Duodenal mucosa (tissue), 2 donors: ENCODE data around the gene TAF10.

Source experiments
- H3K27ac ChIP-seq: one replicate; pipeline ENCODE4 v1.7.0; 2013; ENCODE audit warnings: low read depth, low read length
- H3K27me3 ChIP-seq, 2 donors: one replicate each; pipeline ENCODE4 v1.7.0; 2013; ENCODE audit warnings: low read length in 2 of 2, control low read depth in 1 of 2; ENCODE audit not compliant: insufficient read depth in 2 of 2, control insufficient read depth in 1 of 2
- H3K36me3 ChIP-seq, 2 donors: one replicate each; pipeline ENCODE4 v1.7.0; 2013; ENCODE audit warnings: low read length in 2 of 2, control low read depth in 1 of 2; ENCODE audit not compliant: insufficient read depth in 2 of 2, control insufficient read depth in 1 of 2
- H3K4me1 ChIP-seq, 2 donors: one replicate each; pipeline ENCODE4 v1.7.0; 2013; ENCODE audit warnings: low read length in 2 of 2, control low read depth in 1 of 2; ENCODE audit not compliant: insufficient read depth in 2 of 2, control insufficient read depth in 1 of 2
- H3K4me3 ChIP-seq, 2 donors: one replicate each; pipeline ENCODE4 v1.7.0; 2013; ENCODE audit warnings: low read length in 2 of 2, low read depth in 1 of 2
- H3K9ac ChIP-seq, 2 donors: one replicate each; pipeline ENCODE4 v1.7.0; 2013; ENCODE audit warnings: low read length in 2 of 2, low read depth in 1 of 2
- H3K9me3 ChIP-seq, 2 donors: one replicate each; pipeline ENCODE4 v1.7.0; 2013; ENCODE audit warnings: low read length in 2 of 2, control low read depth in 1 of 2; ENCODE audit not compliant: control insufficient read depth in 1 of 2

The TAF10 gene

GRCh38 chr11:6653656-6654055 is 41.6 kb upstream of the TAF10 start:
- Histone ChIP-seq H3K36me3 (no peaks in the 10 kb centered on the region), H3K27me3 (peaks cover 38 to 43% of the 10 kb centered on the region in 2 donors), H3K27ac (no peak overlapping the region), H3K9me3 (no peaks in the 10 kb centered on the region), H3K4me1 (no peaks in the 10 kb centered on the region), H3K9ac (no peak overlapping the region), H3K4me3 (no peak overlapping the region)

- Histone ChIP-seq H3K4me1 (peaks cover 0 to 1% of the 10 kb centered on the region in 2 donors), H3K9me3 (no peaks in the 10 kb centered on the region), H3K9ac (no peak overlapping the region), H3K27me3 (peaks cover 38 to 45% of the 10 kb centered on the region in 2 donors), H3K27ac (no peak overlapping the region), H3K4me3 (no peak overlapping the region), H3K36me3 (no peaks in the 10 kb centered on the region)
Observed at GRCh38 chr11:6653097-6653496, 41.1 kb upstream of the TAF10 start.

DNA sequence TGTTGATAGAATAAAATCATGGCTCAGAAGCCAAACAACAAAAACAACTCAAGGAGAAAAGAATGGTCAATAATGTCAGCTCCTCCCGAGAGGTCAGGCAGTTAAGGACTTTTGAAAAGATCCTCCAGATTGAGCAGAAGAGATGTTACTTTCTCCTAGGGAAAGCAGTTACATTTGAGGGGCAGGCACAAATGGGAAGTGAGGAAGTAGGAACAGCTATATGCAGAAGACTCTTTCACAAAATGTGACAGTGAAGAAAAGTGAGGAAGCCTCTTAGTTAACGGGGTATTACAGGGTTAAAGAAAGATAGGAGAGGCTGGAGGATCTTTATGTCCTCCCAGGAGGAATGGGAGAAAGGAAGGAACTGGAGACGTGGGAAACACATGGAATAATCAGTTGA is 40.2 kb upstream of the TAF10 start:
- H3K4me3 ChIP-seq: no peak overlapping the region

GRCh38 chr11:6650980-6651379 is 39.0 kb upstream of the TAF10 start:
- Histone ChIP-seq H3K4me3 (no peak overlapping the region), H3K9me3 (no peaks in the 10 kb centered on the region), H3K36me3 (no peaks in the 10 kb centered on the region), H3K27ac (no peak overlapping the region), H3K27me3 (peaks cover 20 to 38% of the 10 kb centered on the region in 2 donors), H3K4me1 (peaks cover 10 to 22% of the 10 kb centered on the region in 2 donors), H3K9ac (no peak overlapping the region)

More for the DNA sequence above, 40.2 kb upstream of the TAF10 start:
- no peaks in the 10 kb centered on the region for H3K9me3 ChIP-seq
- no peak overlapping the region for H3K27ac ChIP-seq
- H3K4me1 ChIP-seq: peaks cover 2 to 10% of the 10 kb centered on the region in 2 donors
- H3K9ac ChIP-seq: no peak overlapping the region
- peaks cover 32 to 46% of the 10 kb centered on the region in 2 donors for H3K27me3 ChIP-seq
- H3K36me3 ChIP-seq: no peaks in the 10 kb centered on the region

DNA sequence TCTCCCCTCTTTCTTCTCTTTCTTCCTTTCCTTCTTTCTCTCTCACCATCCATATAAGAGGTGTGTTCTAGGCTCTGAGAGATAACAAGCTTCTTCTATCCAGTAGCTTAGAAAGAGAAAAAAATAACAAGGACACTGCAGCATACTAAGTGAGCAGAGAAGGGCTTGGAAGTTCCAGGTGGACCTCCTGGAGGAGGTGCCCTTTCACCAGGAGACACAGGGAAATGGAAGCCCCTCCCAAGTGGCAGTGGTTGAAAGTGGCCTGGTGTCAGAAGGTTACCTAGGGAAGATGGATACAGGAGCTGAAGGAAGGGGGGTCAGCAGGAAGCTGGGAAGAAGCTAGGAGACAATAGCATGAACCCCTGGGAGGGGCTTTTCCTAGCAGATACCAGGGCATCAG is 38.1 kb upstream of the TAF10 start:
- peaks cover 19 to 36% of the 10 kb centered on the region in 2 donors for H3K27me3 ChIP-seq
- no peak overlapping the region for H3K4me3 ChIP-seq
- H3K4me1 ChIP-seq: peaks cover 10 to 26% of the 10 kb centered on the region in 2 donors
- no peak overlapping the region for H3K27ac ChIP-seq
- H3K9ac ChIP-seq: no peak overlapping the region
- H3K9me3 ChIP-seq: no peaks in the 10 kb centered on the region
- H3K36me3 ChIP-seq: no peaks in the 10 kb centered on the region

DNA sequence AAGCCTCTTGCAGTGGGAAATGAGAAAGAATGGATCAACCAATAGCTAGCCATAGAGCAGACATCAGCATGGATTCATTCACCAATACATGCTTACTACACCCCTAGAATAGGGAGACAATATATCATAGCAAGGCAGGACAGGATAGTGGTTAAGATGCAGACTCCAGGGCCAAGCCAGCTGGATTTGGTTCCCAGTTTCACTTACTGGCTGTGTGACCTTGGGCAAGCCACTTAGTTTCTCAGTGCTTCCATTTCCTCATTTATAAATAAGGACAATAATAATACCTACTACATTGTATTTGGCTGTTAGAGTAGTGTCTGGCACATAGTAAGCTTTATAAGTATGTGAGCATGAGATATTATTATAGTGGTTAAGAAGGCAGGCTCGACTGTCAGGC is 36.5 kb upstream of the TAF10 start:
- no peaks in the 10 kb centered on the region for H3K9me3 ChIP-seq
- H3K4me3 ChIP-seq: no peak overlapping the region
- peaks cover 10 to 26% of the 10 kb centered on the region in 2 donors for H3K4me1 ChIP-seq
- H3K27ac ChIP-seq: no peak overlapping the region
- H3K36me3 ChIP-seq: no peaks in the 10 kb centered on the region
- H3K9ac ChIP-seq: no peak overlapping the region
- peaks cover 9 to 25% of the 10 kb centered on the region in 2 donors for H3K27me3 ChIP-seq

DNA sequence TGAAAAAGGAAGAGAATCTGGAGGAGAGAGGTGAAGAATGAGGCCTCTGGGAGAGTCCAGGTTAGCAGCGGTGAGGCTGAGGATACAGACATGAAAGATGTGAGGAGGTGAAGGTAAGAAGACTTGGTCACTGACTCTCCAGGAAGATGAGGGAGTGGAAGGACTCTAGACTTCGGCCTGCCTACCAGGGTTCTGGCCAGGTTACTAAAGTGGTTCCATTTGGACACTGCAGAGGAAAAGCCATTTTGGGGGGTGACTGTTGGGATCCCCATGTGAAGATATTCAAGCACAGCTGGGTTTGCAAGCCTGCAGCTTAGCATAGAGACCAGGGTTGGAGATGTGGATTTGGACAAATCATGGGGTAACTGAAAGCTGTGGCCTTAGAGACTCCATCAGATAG is 35.8 kb upstream of the TAF10 start:
- Histone ChIP-seq H3K36me3 (no peaks in the 10 kb centered on the region), H3K9ac (no peak overlapping the region), H3K4me3 (no peak overlapping the region), H3K27me3 (peaks cover 9 to 21% of the 10 kb centered on the region in 2 donors), H3K9me3 (no peaks in the 10 kb centered on the region), H3K4me1 (peaks cover 10 to 26% of the 10 kb centered on the region in 2 donors), H3K27ac (peak overlapping the region; percentile 41)

DNA sequence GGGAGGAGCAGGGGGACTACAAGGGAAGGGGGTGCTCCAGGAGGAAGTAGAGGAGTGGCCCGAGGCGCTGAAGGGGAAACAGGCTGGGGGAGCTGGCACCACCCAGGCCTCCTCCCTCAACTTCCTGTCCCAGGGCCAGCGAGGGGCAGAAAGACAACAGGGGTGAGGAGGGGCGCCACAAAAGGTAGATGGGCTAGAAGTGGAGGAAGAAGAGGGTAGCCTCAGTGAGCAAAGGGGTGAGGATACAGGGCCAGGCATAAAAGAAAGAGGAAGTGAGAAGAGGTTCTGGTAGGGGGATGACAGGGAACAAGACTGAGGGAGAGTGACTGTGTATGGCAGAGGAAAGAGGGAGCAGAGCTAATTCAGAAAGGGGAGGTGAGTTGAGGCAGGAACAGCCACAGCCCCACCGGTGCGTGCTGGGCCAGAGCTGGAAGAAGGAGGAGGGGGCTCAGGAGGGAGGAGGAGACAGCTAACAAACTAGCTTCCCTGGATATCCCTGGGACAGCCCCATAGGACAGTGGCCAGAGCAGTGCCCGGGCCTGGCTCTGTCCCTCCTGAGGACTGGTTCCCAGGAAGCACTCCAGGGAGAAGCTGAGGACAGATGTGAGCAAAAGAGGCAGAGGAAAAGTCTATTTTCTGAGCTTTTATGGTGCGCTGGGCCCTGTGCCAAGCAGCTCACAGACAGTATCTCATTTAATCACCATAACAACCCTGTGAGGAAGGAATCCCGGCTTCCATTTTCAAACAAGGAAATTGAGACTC is 35.1 kb upstream of the TAF10 start:
- no peaks in the 10 kb centered on the region for H3K9me3 ChIP-seq
- no peak overlapping the region for H3K9ac ChIP-seq
- H3K36me3 ChIP-seq: no peaks in the 10 kb centered on the region
- H3K27me3 ChIP-seq: peaks cover 9 to 19% of the 10 kb centered on the region in 2 donors
- peaks cover 10 to 26% of the 10 kb centered on the region in 2 donors for H3K4me1 ChIP-seq
- H3K4me3 ChIP-seq: peak overlapping the region; percentile 2 to 32
- H3K27ac ChIP-seq: peak overlapping the region; percentile 58

GRCh38 chr11:6646576-6646917 is 34.5 kb upstream of the TAF10 start:
- Histone ChIP-seq H3K27me3 (peaks cover 9 to 15% of the 10 kb centered on the region in 2 donors), H3K9me3 (no peaks in the 10 kb centered on the region), H3K9ac (no peak overlapping the region), H3K4me3 (peak overlapping the region; percentile 2 to 32), H3K27ac (peak overlapping the region; percentile 58), H3K4me1 (peaks cover 10 to 26% of the 10 kb centered on the region in 2 donors), H3K36me3 (no peaks in the 10 kb centered on the region)

GRCh38 chr11:6646071-6646470 is 34.1 kb upstream of the TAF10 start:
- peaks cover 10 to 26% of the 10 kb centered on the region in 2 donors for H3K4me1 ChIP-seq
- no peaks in the 10 kb centered on the region for H3K36me3 ChIP-seq
- H3K27ac ChIP-seq: no peak overlapping the region
- no peaks in the 10 kb centered on the region for H3K9me3 ChIP-seq
- H3K4me3 ChIP-seq: peak overlapping the region; percentile 2 to 32
- H3K9ac ChIP-seq: no peak overlapping the region
- peaks cover 8 to 12% of the 10 kb centered on the region in 2 donors for H3K27me3 ChIP-seq
